OCI-LY3 (cell line): ENCODE results near the gene PADI3.

Experiments
- EZH2phosphoT487 ChIP-seq: fragments of 200-600 bp; shearing (Covaris generic); IDR thresholded peaks from 2 replicates; pipeline ENCODE4 v1.6.1; 2018; ENCODE audit warnings: antibody characterized with exemption, mixed run types, low read depth
- TF ChIP-seq, protein P1 (sequence below): fragments of 200-600, 300-600 bp; sonication (generic); IDR thresholded peaks from 2 replicates; pipeline ENCODE4 v1.5.1; 2014; ENCODE audit warnings: antibody characterized with exemption, low read length, low read depth

DNA sequence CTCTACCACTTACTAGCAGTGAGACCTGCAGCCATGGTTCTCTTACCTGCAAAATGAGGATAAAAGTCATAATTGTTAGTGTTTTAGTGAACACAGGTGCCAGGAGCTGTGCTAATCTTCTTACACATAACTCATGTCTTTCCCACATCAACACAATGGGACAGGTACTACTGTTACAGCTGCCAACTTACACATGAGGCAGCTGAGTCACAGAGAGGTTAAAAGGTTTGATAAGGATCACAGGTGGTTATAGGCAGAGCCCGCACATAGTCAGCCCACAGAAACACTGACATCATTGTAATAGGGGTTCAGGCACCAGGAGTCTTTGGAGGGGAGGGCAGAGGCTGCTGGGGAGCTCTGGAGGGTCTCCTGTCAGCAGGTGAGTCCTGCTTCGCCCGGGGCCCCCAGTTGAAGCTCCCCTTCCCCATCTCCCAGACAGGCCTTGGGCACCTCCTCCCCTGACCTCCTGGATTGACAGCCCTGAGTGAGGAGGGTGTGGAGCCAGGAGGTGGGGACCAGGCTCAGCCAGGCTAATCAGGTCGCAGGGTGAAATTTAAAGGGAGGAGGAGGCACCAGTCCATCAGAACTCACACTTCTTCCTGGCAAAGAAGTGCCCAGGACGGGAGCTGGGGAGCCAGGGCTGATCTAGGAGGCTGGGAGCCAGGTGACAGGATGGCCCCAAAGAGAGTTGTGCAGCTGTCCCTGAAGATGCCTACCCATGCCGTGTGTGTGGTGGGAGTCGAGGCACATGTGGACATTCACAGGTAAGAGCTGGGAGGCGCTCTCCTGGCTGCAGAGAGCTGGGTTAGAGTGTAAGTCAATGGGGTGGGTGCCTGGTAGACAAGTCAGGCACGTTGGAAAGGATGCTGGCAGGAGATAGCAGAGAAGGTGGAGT lies 44.1 kb upstream of the PADI3 start, which contains the start of gene PADI1:
- TF ChIP-seq, protein P1, sequence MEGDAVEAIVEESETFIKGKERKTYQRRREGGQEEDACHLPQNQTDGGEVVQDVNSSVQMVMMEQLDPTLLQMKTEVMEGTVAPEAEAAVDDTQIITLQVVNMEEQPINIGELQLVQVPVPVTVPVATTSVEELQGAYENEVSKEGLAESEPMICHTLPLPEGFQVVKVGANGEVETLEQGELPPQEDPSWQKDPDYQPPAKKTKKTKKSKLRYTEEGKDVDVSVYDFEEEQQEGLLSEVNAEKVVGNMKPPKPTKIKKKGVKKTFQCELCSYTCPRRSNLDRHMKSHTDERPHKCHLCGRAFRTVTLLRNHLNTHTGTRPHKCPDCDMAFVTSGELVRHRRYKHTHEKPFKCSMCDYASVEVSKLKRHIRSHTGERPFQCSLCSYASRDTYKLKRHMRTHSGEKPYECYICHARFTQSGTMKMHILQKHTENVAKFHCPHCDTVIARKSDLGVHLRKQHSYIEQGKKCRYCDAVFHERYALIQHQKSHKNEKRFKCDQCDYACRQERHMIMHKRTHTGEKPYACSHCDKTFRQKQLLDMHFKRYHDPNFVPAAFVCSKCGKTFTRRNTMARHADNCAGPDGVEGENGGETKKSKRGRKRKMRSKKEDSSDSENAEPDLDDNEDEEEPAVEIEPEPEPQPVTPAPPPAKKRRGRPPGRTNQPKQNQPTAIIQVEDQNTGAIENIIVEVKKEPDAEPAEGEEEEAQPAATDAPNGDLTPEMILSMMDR: no peak
- no peak for TF ChIP-seq EZH2phosphoT487
